Lower leg skin (tissue), 3 donors: Measurements from ENCODE around the gene CCDC190.

Experiments
- CTCF ChIP-seq, 3 donors: fragments of 450-650 bp; IDR thresholded peaks; one replicate each; pipeline ENCODE4 v1.5.1; 2016; ENCODE audit warnings: antibody characterized with exemption in 3 of 3, mild to moderate bottlenecking in 3 of 3, moderate library complexity in 2 of 3
- POLR2A ChIP-seq, 2 donors: fragments of 450-650 bp; IDR thresholded peaks; one replicate each; pipeline ENCODE4 v1.6.1; 2016 to 2017; ENCODE audit warnings: antibody characterized with exemption in 2 of 2, mild to moderate bottlenecking in 1 of 2, moderate library complexity in 1 of 2

- TF ChIP-seq CTCF (IDR thresholded peaks at IDR 0.05): no peak
- TF ChIP-seq POLR2A (IDR thresholded peaks at IDR 0.05): no peak
These were observed 16.4 kb upstream of the CCDC190 start for GRCh38 chr1:162877412-162877811.
